HG03432 (cell line): Measurements from ENCODE around the gene TSPAN31.
"Not testable (repeated sequence)": the region's sequence is repeated elsewhere in the genome, so short reads cannot be mapped to it uniquely, and the experiment has no call there.

Experiments
- ATAC-seq: cut with Tn5 transposase; IDR thresholded peaks from one replicate; pipeline ENCODE4 v1.9.1; 2021; ENCODE audit warnings: mild to moderate bottlenecking, moderate library complexity; ENCODE audit not compliant: unreplicated experiment

The TSPAN31 gene

GRCh38 chr12:57721846-57722608, 22.8 kb upstream of the TSPAN31 start:
- ATAC-seq, result not testable (repeated sequence)

- no peak for ATAC-seq
Measured at GRCh38 chr12:57722716-57723629, 21.9 kb upstream of the TSPAN31 start.

GRCh38 chr12:57723630-57723962, 21.2 kb upstream of the TSPAN31 start:
- no peak for ATAC-seq

GRCh38 chr12:57724003-57724935, 20.6 kb upstream of the TSPAN31 start:
- ATAC-seq, result no peak

GRCh38 chr12:57724936-57725740, 19.7 kb upstream of the TSPAN31 start:
- no peak for ATAC-seq

- ATAC-seq, result no peak
Measured at GRCh38 chr12:57725851-57726150, 19.0 kb upstream of the TSPAN31 start.

GRCh38 chr12:57726151-57726883, 18.5 kb upstream of the TSPAN31 start:
- no peak for ATAC-seq

- no peak for ATAC-seq
Measured at GRCh38 chr12:57726884-57727757, 17.7 kb upstream of the TSPAN31 start.

GRCh38 chr12:57727758-57728395, 17.0 kb upstream of the TSPAN31 start:
- ATAC-seq, result no peak

- ATAC-seq, result no peak
Measured at GRCh38 chr12:57729321-57729844, 15.5 kb upstream of the TSPAN31 start.

- ATAC-seq, result no peak
Measured at GRCh38 chr12:57730336-57731067, 14.3 kb upstream of the TSPAN31 start.

GRCh38 chr12:57731411-57732080, 13.3 kb upstream of the TSPAN31 start:
- ATAC-seq, result no peak

- no peak for ATAC-seq
Measured at GRCh38 chr12:57732270-57732669, 12.6 kb upstream of the TSPAN31 start.

GRCh38 chr12:57732726-57733593, 11.9 kb upstream of the TSPAN31 start:
- no peak for ATAC-seq

GRCh38 chr12:57733928-57734327, 10.9 kb upstream of the TSPAN31 start:
- no peak for ATAC-seq

GRCh38 chr12:57734591-57734990, 10.2 kb upstream of the TSPAN31 start:
- ATAC-seq, result no peak
